ENCODE results near the gene LRRIQ1. TPM values are rescaled to one million over a fixed set of nuclear protein-coding genes. Genes with fewer than 3 reads are reported as not detected.

LRRIQ1 gene
- total RNA-seq, 1 donor from 2014 or later = not detected

DNA sequence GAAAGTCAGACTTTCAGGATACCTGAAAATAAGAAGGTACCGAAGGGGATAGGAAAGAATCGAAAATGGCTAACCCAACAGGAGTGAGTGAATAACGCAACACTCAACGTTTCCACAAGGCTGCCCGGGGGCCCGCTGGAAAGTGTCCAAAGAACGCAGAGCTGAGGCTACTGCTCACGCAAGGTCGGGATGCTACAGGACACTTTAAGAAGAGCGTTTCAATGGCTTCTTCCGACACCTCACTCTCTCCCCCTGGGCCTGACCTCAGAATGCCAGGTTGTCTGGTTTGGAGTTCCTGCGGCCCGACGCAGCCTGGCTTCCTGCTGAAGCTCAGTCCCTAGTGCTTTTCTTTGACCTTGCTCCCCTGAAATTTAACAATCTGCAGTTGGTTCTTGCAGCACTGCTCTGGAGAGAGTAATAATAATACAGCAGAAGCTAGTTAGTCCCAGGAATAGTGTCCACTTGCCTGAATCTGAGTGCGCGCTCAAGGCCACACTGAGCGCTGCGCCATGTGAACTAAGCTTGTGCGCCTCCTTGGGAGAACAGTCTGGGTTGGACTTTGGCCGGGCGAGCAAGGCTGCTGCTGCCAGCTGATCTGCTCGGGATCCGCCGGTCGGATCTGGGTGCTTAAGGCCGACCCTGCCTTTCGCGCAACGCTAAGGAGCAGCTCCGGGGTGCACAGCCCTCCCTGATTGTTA, 241.9 kb downstream of the LRRIQ1 start:
- DNase-seq (ENCODE audit: extremely low spot score, unreplicated experiment) = no peak
- TF ChIP-seq, protein P1, sequence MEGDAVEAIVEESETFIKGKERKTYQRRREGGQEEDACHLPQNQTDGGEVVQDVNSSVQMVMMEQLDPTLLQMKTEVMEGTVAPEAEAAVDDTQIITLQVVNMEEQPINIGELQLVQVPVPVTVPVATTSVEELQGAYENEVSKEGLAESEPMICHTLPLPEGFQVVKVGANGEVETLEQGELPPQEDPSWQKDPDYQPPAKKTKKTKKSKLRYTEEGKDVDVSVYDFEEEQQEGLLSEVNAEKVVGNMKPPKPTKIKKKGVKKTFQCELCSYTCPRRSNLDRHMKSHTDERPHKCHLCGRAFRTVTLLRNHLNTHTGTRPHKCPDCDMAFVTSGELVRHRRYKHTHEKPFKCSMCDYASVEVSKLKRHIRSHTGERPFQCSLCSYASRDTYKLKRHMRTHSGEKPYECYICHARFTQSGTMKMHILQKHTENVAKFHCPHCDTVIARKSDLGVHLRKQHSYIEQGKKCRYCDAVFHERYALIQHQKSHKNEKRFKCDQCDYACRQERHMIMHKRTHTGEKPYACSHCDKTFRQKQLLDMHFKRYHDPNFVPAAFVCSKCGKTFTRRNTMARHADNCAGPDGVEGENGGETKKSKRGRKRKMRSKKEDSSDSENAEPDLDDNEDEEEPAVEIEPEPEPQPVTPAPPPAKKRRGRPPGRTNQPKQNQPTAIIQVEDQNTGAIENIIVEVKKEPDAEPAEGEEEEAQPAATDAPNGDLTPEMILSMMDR (IDR thresholded peaks at IDR 0.05) = no peak
- Mint-ChIP-seq H3K36me3 (ENCODE audit: unreplicated experiment) (no peaks in the 10 kb centered on the region), H3K9me3 (ENCODE audit: unreplicated experiment) (no peaks in the 10 kb centered on the region), H3K27me3 (ENCODE audit: unreplicated experiment) (peaks cover 80% of the 10 kb centered on the region), H3K4me1 (ENCODE audit: unreplicated experiment) (peaks cover 29% of the 10 kb centered on the region), H3K4me3 (ENCODE audit: unreplicated experiment) (no peak overlapping the region), H3K27ac (ENCODE audit: unreplicated experiment) (no peak overlapping the region)

DNA sequence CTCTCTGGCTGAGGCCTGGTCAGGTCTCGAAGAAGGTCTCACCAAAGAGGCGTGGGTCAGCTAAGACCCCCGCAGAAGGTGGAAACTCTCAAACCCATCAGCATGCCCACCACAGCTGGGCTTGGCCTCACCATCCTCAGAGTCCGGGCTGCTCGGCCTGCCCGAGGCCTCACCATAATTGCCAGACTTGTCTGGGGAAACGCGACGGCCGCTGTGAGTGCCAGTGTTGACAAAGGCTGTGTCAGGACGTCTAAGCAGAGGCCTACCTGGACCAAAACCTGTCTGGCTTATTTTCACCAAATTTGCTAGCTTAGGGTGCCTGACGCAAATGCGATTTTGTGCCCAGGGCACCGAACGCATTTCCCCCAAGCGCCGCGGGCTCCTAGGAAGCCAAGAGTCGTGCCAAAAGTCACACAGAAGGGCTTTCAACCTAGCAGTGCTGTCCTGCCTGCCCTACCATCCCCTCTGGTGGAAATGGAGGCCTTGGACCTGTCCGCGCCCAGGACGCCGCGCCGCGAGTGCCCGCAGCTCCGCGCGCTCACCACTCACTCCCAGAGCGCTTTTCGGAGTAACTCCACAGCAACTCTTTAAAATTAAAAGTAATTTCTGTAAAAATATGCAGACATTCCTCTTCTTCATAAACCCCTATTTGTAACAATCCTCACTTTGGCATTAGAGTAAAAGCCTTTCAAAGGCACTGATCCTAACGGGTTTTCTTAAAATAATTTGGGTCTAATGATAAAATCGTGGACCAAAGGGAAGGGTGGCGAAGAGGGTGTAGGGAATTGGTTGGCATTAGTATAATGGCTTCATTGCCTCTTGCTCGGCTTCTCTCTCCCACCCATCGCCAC, 242.7 kb downstream of the LRRIQ1 start:
- DNase-seq (ENCODE audit: extremely low spot score, unreplicated experiment) = no peak
- Mint-ChIP-seq H3K36me3 (ENCODE audit: unreplicated experiment) (no peaks in the 10 kb centered on the region), H3K27ac (ENCODE audit: unreplicated experiment) (peak overlapping the region; percentile 87), H3K27me3 (ENCODE audit: unreplicated experiment) (peaks cover 79% of the 10 kb centered on the region), H3K9me3 (ENCODE audit: unreplicated experiment) (no peaks in the 10 kb centered on the region), H3K4me3 (ENCODE audit: unreplicated experiment) (peak overlapping the region; percentile 93), H3K4me1 (ENCODE audit: unreplicated experiment) (peaks cover 26% of the 10 kb centered on the region)
- TF ChIP-seq, protein P1 (IDR thresholded peaks at IDR 0.05) = no peak

DNA sequence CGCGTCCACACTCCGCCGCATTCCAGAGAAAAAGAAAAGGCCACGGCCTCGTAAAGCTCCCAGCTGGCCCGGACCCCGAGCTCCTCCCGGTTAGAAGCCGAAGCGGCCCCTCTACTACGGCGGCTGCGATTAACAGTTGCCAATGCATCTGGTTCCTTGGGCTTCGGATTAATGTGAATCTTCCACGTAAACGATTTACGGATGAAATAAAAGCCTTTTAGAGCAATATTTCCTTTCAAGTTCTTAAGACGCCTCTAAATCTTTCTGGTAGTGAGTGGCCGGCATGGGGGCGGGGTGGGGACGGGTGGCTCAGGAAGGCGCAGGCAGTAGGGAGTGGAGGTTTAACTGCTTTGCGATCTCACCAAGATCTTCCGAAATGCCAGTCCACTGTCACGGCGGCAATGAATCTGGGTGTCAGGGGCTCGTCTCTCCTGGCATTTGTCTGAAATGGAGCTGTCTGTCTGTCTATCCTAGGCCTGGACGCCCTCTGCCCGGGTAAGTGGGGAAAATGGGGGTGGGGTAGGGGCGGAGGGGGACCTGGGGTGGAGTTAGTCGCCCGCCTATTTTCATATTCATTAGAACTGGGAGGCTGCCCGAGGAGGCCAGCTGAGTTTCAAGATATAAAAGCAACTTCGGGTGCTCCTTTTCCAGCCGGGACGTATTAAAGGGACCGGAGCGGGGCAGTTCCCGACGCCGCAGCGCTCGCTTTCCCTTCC, 243.5 kb downstream of the LRRIQ1 start:
- Mint-ChIP-seq H3K36me3 (ENCODE audit: unreplicated experiment) (no peaks in the 10 kb centered on the region), H3K27me3 (ENCODE audit: unreplicated experiment) (peaks cover 72% of the 10 kb centered on the region), H3K9me3 (ENCODE audit: unreplicated experiment) (no peaks in the 10 kb centered on the region), H3K4me1 (ENCODE audit: unreplicated experiment) (peaks cover 26% of the 10 kb centered on the region), H3K4me3 (ENCODE audit: unreplicated experiment) (peak overlapping the region; percentile 93), H3K27ac (ENCODE audit: unreplicated experiment) (peak overlapping the region; percentile 87)
- TF ChIP-seq, protein P1 (IDR thresholded peaks at IDR 0.05) = no peak
- no peak for DNase-seq (ENCODE audit: extremely low spot score, unreplicated experiment)

DNA sequence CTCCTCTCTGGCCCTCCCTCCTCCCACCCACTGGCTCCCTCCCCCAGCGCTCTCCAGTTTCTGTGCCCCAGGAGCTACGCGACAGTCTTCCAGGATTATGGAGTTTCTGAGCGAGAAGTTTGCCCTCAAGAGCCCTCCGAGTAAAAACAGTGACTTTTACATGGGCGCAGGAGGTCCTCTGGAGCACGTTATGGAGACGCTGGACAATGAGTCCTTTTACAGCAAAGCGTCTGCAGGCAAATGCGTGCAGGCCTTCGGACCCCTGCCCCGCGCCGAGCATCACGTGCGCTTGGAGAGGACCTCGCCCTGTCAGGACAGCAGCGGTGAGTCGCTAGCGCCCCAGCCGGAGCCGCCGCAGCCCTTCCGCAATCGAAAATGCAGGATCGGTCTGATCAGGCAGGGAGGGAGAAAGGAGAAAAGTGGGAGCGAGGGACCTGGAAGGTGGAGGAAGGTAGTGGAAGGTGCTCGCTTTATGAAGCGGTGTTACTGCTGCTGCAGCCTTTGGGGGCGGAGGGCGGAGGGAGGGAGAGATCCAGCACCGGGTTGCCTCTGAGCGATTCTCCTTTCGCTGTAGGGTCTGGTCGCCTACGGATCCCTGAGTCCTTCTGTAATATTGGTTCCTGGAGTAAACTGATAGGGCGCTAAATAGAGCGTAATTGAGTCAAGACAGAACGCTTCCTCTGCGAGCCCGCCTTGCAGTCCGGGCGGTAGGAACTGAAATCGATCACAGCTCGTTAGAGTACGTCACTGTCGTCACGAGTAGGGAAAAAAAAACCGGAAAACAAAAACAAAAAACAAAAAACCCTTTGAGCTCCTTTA, 244.2 kb downstream of the LRRIQ1 start, which contains the start of gene ALX1:
Gene ALX1 (plus strand): TSS at position 56 of the 819 bp plus-strand sequence. CDS start 42 bp downstream, at position 98.
- DNase-seq (ENCODE audit: extremely low spot score, unreplicated experiment) = peak; percentile 86
- peak within 1 kb of the TSS; percentile 93 for H3K4me3 Mint-ChIP-seq (ENCODE audit: unreplicated experiment)
- H3K27me3 Mint-ChIP-seq (ENCODE audit: unreplicated experiment) = peaks cover 75% of the 10 kb centered on the region
- H3K27ac Mint-ChIP-seq (ENCODE audit: unreplicated experiment) = peak within 1 kb of the TSS; percentile 87
- TF ChIP-seq, protein P1 (IDR thresholded peaks at IDR 0.05) = no peak
- H3K36me3 Mint-ChIP-seq (ENCODE audit: unreplicated experiment) = no peaks in the 10 kb centered on the region
- H3K4me1 Mint-ChIP-seq (ENCODE audit: unreplicated experiment) = peaks cover 24% of the 10 kb centered on the region
- no peaks in the 10 kb centered on the region for H3K9me3 Mint-ChIP-seq (ENCODE audit: unreplicated experiment)
